Esophagus squamous epithelium (tissue), 5 donors: ENCODE results near the gene CDCA5. TPM values are rescaled to one million over a fixed set of nuclear protein-coding genes. Genes with fewer than 3 reads are reported as not detected.
A peak's percentile ranks its signal among the peaks of the same experiment; 100 is the strongest.

ENCODE experiments used
- DNase-seq: peaks from one replicate; lab custom pipeline; 2025; lab: John Stamatoyannopoulos, UW
- H3K27ac ChIP-seq, 4 donors: fragments of 200-600 bp; sonication (generic); one replicate each; pipeline ENCODE4 v1.5.1; 2016 to 2019; ENCODE audit warnings: mild to moderate bottlenecking in 1 of 4
- H3K27me3 ChIP-seq, 4 donors: fragments of 200-600 bp; sonication (generic); 1 replicate in 3 of 4; 2 replicates in 1 of 4; pipeline versions ENCODE4 v1.5.1 to v1.6.0; 2017 to 2021; ENCODE audit warnings: antibody characterized with exemption in 1 of 4
- H3K36me3 ChIP-seq, 3 donors: fragments of 200-600 bp; sonication (generic); one replicate each; pipeline ENCODE4 v1.5.1; 2016 to 2019
- H3K4me1 ChIP-seq, 3 donors: fragments of 200-600 bp; sonication (generic); one replicate each; pipeline ENCODE4 v1.5.1; 2017 to 2019
- H3K4me3 ChIP-seq, 4 donors: fragments of 200-600 bp; sonication (generic); 1 replicate in 3 of 4; 2 replicates in 1 of 4; pipeline ENCODE4 v1.5.1; 2016 to 2019; ENCODE audit warnings: mild to moderate bottlenecking in 2 of 4, moderate library complexity in 1 of 4
- H3K9me3 ChIP-seq, 3 donors: fragments of 200-600 bp; sonication (generic); one replicate each; pipeline ENCODE4 v1.5.1; 2016 to 2019
- POLR2A ChIP-seq, 4 donors: fragments of 450-650 bp; IDR thresholded peaks; one replicate each; pipeline ENCODE4 v1.6.1; 2017; ENCODE audit warnings: antibody characterized with exemption in 4 of 4, mild to moderate bottlenecking in 4 of 4, moderate library complexity in 3 of 4
- WGBS, 2 donors: methylation state at CpG; one replicate each; pipeline ENCODE4 v1.1.5; 2018; 5-methylcytosine and 5-hydroxymethylcytosine counted together
- intact Hi-C: fragments of 100-400 bp; cut with DNase I; formaldehyde crosslinking; loops from one replicate; pipeline ENCODE4 v1.15.0; 2022
- total RNA-seq, 4 donors: library from RNA; depleted of rRNA; stranded (reverse); fragments of >200 nt; gene quantifications; one replicate each; pipeline ENCODE4 v1.1.0, GENCODE V29; 2016
- TF ChIP-seq, protein P1 (sequence below), 6 experiments: fragments of 450-650 bp in 4 of 6; fragments of 200-600 bp in 2 of 6; sonication (generic) in 2 of 6; IDR thresholded peaks; one replicate each; pipeline ENCODE4 v1.5.1; 2016 to 2019; ENCODE audit warnings: antibody characterized with exemption in 6 of 6, mild to moderate bottlenecking in 4 of 6, moderate library complexity in 4 of 6
- donor health status: DM: yes; HTN: yes; CAD: no.

The CDCA5 gene
- total RNA-seq, 4 donors from 2014 or later, result 3.1 to 14.3 (median 9.0) TPM

DNA sequence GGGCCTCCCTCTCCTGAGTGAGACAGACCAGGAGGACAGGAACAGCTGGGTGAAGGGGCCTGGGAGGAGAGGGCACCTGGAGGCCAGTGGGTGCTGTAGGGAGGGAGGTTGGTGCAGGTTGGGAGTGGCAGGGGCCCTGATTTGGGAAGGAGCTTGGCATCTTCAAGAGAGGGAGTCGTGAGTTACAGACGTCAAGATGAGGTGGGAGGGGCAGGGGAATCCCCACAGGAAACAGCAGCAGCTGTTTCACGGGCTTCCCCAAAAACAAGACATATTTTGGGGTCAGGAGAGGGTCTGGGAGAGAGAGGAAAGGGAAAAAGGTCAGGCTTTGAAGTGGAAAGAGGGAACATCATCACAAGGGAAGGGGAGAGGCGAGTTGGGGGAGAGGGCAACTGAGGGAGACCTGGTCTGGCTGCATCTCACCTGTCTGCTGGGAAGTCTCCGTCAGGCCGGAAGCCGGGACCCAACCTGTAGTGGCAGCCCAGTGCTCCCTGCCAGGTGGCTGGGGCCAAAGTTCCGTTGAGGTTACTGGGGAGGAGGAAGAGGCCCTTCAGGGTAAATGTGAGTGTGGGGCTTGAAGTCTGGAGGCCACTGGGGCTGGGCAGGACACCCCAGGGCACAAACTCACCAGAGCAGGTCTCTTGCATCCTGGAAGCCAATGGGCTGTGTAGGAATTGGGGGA lies 29.9 kb downstream of the CDCA5 start:
- Histone ChIP-seq H3K36me3 (no peaks in the 10 kb centered on the region), H3K4me1 (no peaks in the 10 kb centered on the region), H3K27me3 (peaks cover 0 to 11% (median 0%) of the 10 kb centered on the region in 4 donors), H3K27ac (no peak overlapping the region), H3K4me3 (no peak overlapping the region), H3K9me3 (no peaks in the 10 kb centered on the region)
- WGBS, 2 donors, result 47 to 52% methylated on average over 8 of the region's 8 CpGs
- TF ChIP-seq, protein P1, sequence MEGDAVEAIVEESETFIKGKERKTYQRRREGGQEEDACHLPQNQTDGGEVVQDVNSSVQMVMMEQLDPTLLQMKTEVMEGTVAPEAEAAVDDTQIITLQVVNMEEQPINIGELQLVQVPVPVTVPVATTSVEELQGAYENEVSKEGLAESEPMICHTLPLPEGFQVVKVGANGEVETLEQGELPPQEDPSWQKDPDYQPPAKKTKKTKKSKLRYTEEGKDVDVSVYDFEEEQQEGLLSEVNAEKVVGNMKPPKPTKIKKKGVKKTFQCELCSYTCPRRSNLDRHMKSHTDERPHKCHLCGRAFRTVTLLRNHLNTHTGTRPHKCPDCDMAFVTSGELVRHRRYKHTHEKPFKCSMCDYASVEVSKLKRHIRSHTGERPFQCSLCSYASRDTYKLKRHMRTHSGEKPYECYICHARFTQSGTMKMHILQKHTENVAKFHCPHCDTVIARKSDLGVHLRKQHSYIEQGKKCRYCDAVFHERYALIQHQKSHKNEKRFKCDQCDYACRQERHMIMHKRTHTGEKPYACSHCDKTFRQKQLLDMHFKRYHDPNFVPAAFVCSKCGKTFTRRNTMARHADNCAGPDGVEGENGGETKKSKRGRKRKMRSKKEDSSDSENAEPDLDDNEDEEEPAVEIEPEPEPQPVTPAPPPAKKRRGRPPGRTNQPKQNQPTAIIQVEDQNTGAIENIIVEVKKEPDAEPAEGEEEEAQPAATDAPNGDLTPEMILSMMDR (IDR thresholded peaks at IDR 0.05), result no peak
- TF ChIP-seq POLR2A (IDR thresholded peaks at IDR 0.05), result no peak
- intact Hi-C loops, result no loop called here
- no peak for DNase-seq

DNA sequence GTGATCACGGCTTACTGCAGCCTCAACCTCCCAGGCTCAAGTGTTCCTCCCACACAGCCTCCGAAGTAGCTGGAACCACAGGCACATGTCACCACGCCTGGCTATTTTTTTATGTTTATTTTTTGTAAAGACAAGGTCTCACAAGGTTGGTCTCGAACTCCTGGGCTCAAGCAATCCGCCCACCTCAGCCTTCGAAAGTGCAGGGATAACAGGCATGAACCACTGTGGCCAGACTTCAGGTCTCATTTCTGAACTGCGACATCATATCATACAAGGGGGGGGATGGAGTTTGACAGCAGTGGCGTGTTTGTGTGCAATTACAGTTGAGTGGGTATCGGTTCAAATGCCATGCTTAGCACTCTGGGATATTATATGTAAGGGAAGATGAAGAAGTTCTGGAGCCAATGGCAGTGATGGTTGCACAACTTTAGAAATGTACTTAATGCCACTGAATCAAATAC lies 32.4 kb downstream of the CDCA5 start:
- no peak for DNase-seq
- no peak overlapping the region for H3K27ac ChIP-seq
- intact Hi-C loops, result no loop called here
- 64 to 78% methylated on average over 5 to 9 of the region's 9 CpGs for WGBS, 2 donors
- H3K4me3 ChIP-seq, result no peak overlapping the region
- peaks cover 0 to 11% (median 0%) of the 10 kb centered on the region in 4 donors for H3K27me3 ChIP-seq
- TF ChIP-seq, protein P1 (IDR thresholded peaks at IDR 0.05), result no peak
- no peak for TF ChIP-seq POLR2A (IDR thresholded peaks at IDR 0.05)
- no peaks in the 10 kb centered on the region for H3K9me3 ChIP-seq
- peaks cover 11 to 21% (median 12%) of the 10 kb centered on the region in 3 donors for H3K4me1 ChIP-seq
- no peaks in the 10 kb centered on the region for H3K36me3 ChIP-seq

DNA sequence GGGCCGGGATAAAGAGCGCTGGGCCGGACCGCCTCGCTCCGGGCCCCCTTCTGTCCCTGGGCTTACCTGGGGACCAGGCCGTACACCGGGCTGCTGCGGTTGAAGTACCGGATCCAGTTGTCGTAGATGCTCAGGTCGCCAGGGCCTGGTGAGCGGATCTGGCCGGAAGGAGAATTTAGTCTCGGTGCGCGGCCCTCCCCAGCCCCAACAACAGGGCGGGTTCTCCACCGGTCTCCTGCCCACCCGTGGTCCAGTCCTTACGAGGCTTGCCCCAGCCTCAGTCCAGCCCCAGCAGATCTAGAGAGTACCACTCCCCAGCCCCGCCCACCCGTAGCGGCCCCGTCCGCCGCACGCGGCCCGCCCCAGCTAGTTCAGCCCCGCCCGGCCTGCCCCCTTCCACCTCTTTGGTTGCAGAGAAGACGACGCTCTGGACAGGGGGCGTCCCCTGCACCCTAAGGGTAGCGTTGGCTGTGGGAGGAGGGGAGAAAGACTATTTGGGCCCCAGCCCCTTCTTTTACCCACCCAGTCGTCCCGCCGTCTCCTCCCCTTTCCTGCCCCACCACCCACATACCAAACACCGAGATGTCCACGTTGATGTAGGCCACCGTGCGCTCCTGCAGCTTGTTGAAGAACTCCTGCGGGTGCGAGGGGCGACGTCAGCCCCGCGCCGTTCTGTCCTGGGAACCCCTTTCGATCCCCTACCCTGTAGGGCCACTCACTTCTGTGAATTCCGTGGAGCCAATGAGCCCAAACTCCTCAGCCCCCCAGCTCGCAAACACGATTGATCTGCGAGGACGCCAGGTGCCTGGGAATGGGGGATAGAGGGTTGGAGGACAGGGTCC lies 36.0 kb downstream of the CDCA5 start:
- intact Hi-C loops, result no loop called here
- TF ChIP-seq, protein P1 (IDR thresholded peaks at IDR 0.05), result no peak
- no peak for TF ChIP-seq POLR2A (IDR thresholded peaks at IDR 0.05)
- WGBS, 2 donors, result 32% methylated on average over 12 of the region's 56 CpGs; no CpG with 5 or more reads in 1 of the 2 donors
- Histone ChIP-seq H3K9me3 (no peaks in the 10 kb centered on the region), H3K27me3 (no peaks in the 10 kb centered on the region), H3K4me1 (peaks cover 12 to 42% (median 17%) of the 10 kb centered on the region in 3 donors), H3K4me3 (peak overlapping the region; percentile 33 to 74 (median 52)), H3K27ac (peak overlapping the region; percentile 23 to 81 (median 58)), H3K36me3 (peaks cover 0 to 15% (median 6%) of the 10 kb centered on the region in 3 donors)
- no peak for DNase-seq

DNA sequence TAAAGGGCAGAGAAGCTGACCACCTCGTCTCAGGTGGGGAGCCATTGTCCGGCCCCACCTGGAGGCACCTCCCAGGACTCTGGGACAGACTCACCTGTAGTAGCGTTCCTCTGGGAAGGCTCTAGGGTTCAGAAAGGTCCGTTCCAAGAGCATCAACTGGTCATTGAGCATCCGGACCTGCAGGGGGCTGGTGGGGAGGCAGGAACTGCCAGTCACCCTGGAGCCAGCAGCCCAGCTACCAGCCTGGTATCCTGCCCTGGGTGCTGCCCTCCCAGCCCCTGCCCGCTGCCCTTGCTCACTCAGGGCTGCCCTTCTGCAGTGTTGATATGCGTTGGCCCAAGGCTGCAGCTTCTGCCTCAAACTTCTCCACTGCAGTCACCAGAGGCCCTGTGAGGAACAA lies 38.1 kb downstream of the CDCA5 start:
- no peak for DNase-seq
- Histone ChIP-seq H3K27me3 (no peaks in the 10 kb centered on the region), H3K4me3 (no peak overlapping the region), H3K27ac (no peak overlapping the region), H3K36me3 (peaks cover 0 to 15% (median 6%) of the 10 kb centered on the region in 3 donors), H3K9me3 (no peaks in the 10 kb centered on the region), H3K4me1 (peaks cover 22 to 57% (median 28%) of the 10 kb centered on the region in 3 donors)
- no peak for TF ChIP-seq POLR2A (IDR thresholded peaks at IDR 0.05)
- TF ChIP-seq, protein P1 (IDR thresholded peaks at IDR 0.05), result no peak
- intact Hi-C loops, result no loop called here
- 50 to 93% methylated on average over 1 to 4 of the region's 7 CpGs for WGBS, 2 donors
